Cardiac muscle cell (in vitro differentiated cells and primary cell): ENCODE results near the gene PTPN14. TPM values are rescaled to one million over a fixed set of nuclear protein-coding genes. Genes with fewer than 3 reads are reported as not detected.

Source experiments
- DNase-seq, 2 donors: peaks; one replicate each; pipeline versions ENCODE4 v3.0.0 to v3.0.0-alpha.2; 2010 to 2017; ENCODE audit warnings: low read depth in 1 of 2, low spot score in 1 of 2
- H3K27ac ChIP-seq: fragments of 200-600 bp; sonication (generic); 2 replicates; pipeline ENCODE4 v1.5.1; 2016
- H3K27me3 ChIP-seq: fragments of 200-600 bp; sonication (generic); 2 replicates; pipeline ENCODE4 v1.6.0; 2016; ENCODE audit warnings: control low read depth
- H3K36me3 ChIP-seq: fragments of 200-600 bp; sonication (generic); 2 replicates; pipeline ENCODE4 v1.5.1; 2016; ENCODE audit warnings: control low read depth
- H3K4me1 ChIP-seq: fragments of 200-600 bp; sonication (generic); 2 replicates; pipeline ENCODE4 v1.8.1; 2017; ENCODE audit warnings: low read depth, mild to moderate bottlenecking, mixed run types
- H3K4me3 ChIP-seq: fragments of 200-600 bp; sonication (generic); 2 replicates; pipeline ENCODE4 v1.5.1; 2016; ENCODE audit warnings: mild to moderate bottlenecking
- H3K9me3 ChIP-seq: fragments of 200-600 bp; sonication (generic); 2 replicates; pipeline ENCODE4 v1.5.1; 2017; ENCODE audit warnings: low read depth, mild to moderate bottlenecking, control low read depth
- CTCF ChIP-seq: IDR thresholded peaks from 2 replicates; pipeline ENCODE4 v1.5.1; 2012; ENCODE audit warnings: low read depth, mild to moderate bottlenecking, low read length
- polyA plus RNA-seq: library from polyadenylated mRNA; unstranded; fragments of >200 nt; fragmentation: Nextera tagmentation; extraction: Ambion mirVana; gene quantifications from 2 replicates; pipeline ENCODE4 v1.2.1, GENCODE V29; 2016
- total RNA-seq: library from RNA; depleted of rRNA; stranded (reverse); fragments of >200 nt; gene quantifications from 2 replicates; pipeline ENCODE4 v1.2.3, GENCODE V29; 2016

PTPN14 gene
- total and polyA plus RNA-seq, 2 experiments from 2014 or later, result 4.6 to 5.4 TPM

- H3K27ac ChIP-seq, result no peak overlapping the region
- no peaks in the 10 kb centered on the region for H3K27me3 ChIP-seq
- H3K36me3 ChIP-seq, result no peaks in the 10 kb centered on the region
- peak in 1 of 2 donors; percentile 32 for DNase-seq
- no peak overlapping the region for H3K4me3 ChIP-seq
- H3K9me3 ChIP-seq, result no peaks in the 10 kb centered on the region
- no peak for TF ChIP-seq CTCF
- no peaks in the 10 kb centered on the region for H3K4me1 ChIP-seq
Measured at GRCh38 chr1:214515544-214516433, 35.6 kb downstream of the PTPN14 start.

GRCh38 chr1:214514819-214515383, 36.5 kb downstream of the PTPN14 start:
- no peak for DNase-seq
- no peaks in the 10 kb centered on the region for H3K36me3 ChIP-seq
- no peak overlapping the region for H3K27ac ChIP-seq
- no peaks in the 10 kb centered on the region for H3K27me3 ChIP-seq
- no peak overlapping the region for H3K4me3 ChIP-seq
- no peaks in the 10 kb centered on the region for H3K9me3 ChIP-seq
- TF ChIP-seq CTCF, result no peak
- no peaks in the 10 kb centered on the region for H3K4me1 ChIP-seq

GRCh38 chr1:214514032-214514818, 37.2 kb downstream of the PTPN14 start:
- H3K27ac ChIP-seq, result no peak overlapping the region
- no peak overlapping the region for H3K4me3 ChIP-seq

GRCh38 chr1:214513394-214513793, 38.0 kb downstream of the PTPN14 start:
- no peaks in the 10 kb centered on the region for H3K27me3 ChIP-seq
- no peak overlapping the region for H3K27ac ChIP-seq

More at GRCh38 chr1:214514032-214514818, 37.2 kb downstream of the PTPN14 start:
- no peaks in the 10 kb centered on the region for H3K27me3 ChIP-seq
- H3K36me3 ChIP-seq, result no peaks in the 10 kb centered on the region
- peak in 1 of 2 donors; percentile 39 for DNase-seq
- TF ChIP-seq CTCF, result no peak
- no peaks in the 10 kb centered on the region for H3K4me1 ChIP-seq
- H3K9me3 ChIP-seq, result no peaks in the 10 kb centered on the region

More at GRCh38 chr1:214513394-214513793, 38.0 kb downstream of the PTPN14 start:
- DNase-seq, result peak in 1 of 2 donors; percentile 32
- Histone ChIP-seq H3K9me3 (no peaks in the 10 kb centered on the region), H3K4me1 (no peaks in the 10 kb centered on the region), H3K36me3 (no peaks in the 10 kb centered on the region), H3K4me3 (no peak overlapping the region)
- no peak for TF ChIP-seq CTCF
